Measurements from ENCODE around the gene ING5.
A peak's percentile ranks its signal among the peaks of the same experiment; 100 is the strongest.

Gene ING5

GRCh38 chr2:241760301-241760771, 58.5 kb downstream of the ING5 start:
- Histone ChIP-seq H2BK120ac (ENCODE audit: low read depth, low read length) (no peak overlapping the region), H3K4ac (ENCODE audit: low read depth in 1 of 2, low read length in 2 of 2) (no peak overlapping the region), H3K79me1 (replicated peaks; ENCODE audit: low read length, poor library complexity, severe bottlenecking) (peaks cover 12% of the 10 kb centered on the region), H3K9me3 (ENCODE audit: control insufficient read depth, low read length) (no peaks in the 10 kb centered on the region), H3K27me3 (ENCODE audit: control insufficient read depth in 1 of 2, insufficient read depth in 1 of 2, low read length in 2 of 2) (no peaks in the 10 kb centered on the region), H3K4me2 (ENCODE audit: low read length, poor library complexity, severe bottlenecking) (no peak overlapping the region), H2BK5ac (ENCODE audit: low read depth, low read length, poor library complexity, severe bottlenecking) (no peak overlapping the region), H4K8ac (ENCODE audit: low read length) (peak overlapping the region; percentile 24), H3K14ac (ENCODE audit: low read length in 2 of 2) (no peak overlapping the region), H2BK15ac (ENCODE audit: low read depth, poor library complexity, severe bottlenecking) (no peak overlapping the region), H3K23ac (ENCODE audit: low read length in 2 of 2) (no peak overlapping the region), H3K36me3 (ENCODE audit: control insufficient read depth in 1 of 2, insufficient read depth in 2 of 2, low read depth in 1 of 2, low read length in 2 of 2) (peaks cover 57 to 66% of the 10 kb centered on the region in 2 experiments), H2AK5ac (ENCODE audit: low read length, severe bottlenecking) (no peak overlapping the region), H3K27ac (ENCODE audit: low read length, poor library complexity, severe bottlenecking) (no peak overlapping the region), H4K91ac (ENCODE audit: low read length) (no peak overlapping the region), H2AFZ (ENCODE audit: low read depth, low read length) (no peak overlapping the region), H3K18ac (ENCODE audit: low read depth in 1 of 2, low read length in 2 of 2) (no peak overlapping the region), H3K4me3 (ENCODE audit: insufficient read depth in 1 of 2, low read depth in 1 of 2, low read length in 2 of 2) (peak overlapping the region in 1 of 2 experiments; percentile 26), H2BK12ac (ENCODE audit: low read length in 2 of 2) (no peak overlapping the region), H3K4me1 (ENCODE audit: control insufficient read depth, insufficient read depth, low read depth, low read length) (peaks cover 11% of the 10 kb centered on the region), H3K9ac (ENCODE audit: low read length) (no peak overlapping the region)
- DNase-seq, result no peak
- 97% methylated on average over 17 of the region's 17 CpGs for WGBS

- H3K4me2 ChIP-seq (ENCODE audit: low read length, poor library complexity, severe bottlenecking), result no peak overlapping the region
- no peak overlapping the region for H3K18ac ChIP-seq (ENCODE audit: low read depth in 1 of 2, low read length in 2 of 2)
- no peak overlapping the region for H2AK5ac ChIP-seq (ENCODE audit: low read length, severe bottlenecking)
- H4K8ac ChIP-seq (ENCODE audit: low read length), result no peak overlapping the region
- H3K27me3 ChIP-seq (ENCODE audit: control insufficient read depth in 1 of 2, insufficient read depth in 1 of 2, low read length in 2 of 2), result no peaks in the 10 kb centered on the region
- H3K27ac ChIP-seq (ENCODE audit: low read length, poor library complexity, severe bottlenecking), result no peak overlapping the region
- DNase-seq, result no peak
- H3K23ac ChIP-seq (ENCODE audit: low read length in 2 of 2), result no peak overlapping the region
- peaks cover 12% of the 10 kb centered on the region for H3K79me1 ChIP-seq (replicated peaks; ENCODE audit: low read length, poor library complexity, severe bottlenecking)
- no peak overlapping the region for H2BK120ac ChIP-seq (ENCODE audit: low read depth, low read length)
- peaks cover 11% of the 10 kb centered on the region for H3K4me1 ChIP-seq (ENCODE audit: control insufficient read depth, insufficient read depth, low read depth, low read length)
- H2AFZ ChIP-seq (ENCODE audit: low read depth, low read length), result no peak overlapping the region
- H3K14ac ChIP-seq (ENCODE audit: low read length in 2 of 2), result no peak overlapping the region
- no peak overlapping the region for H2BK12ac ChIP-seq (ENCODE audit: low read length in 2 of 2)
- no peak overlapping the region for H4K91ac ChIP-seq (ENCODE audit: low read length)
- peaks cover 45 to 47% of the 10 kb centered on the region in 2 experiments for H3K36me3 ChIP-seq (ENCODE audit: control insufficient read depth in 1 of 2, insufficient read depth in 2 of 2, low read depth in 1 of 2, low read length in 2 of 2)
- H3K4me3 ChIP-seq (ENCODE audit: insufficient read depth in 1 of 2, low read depth in 1 of 2, low read length in 2 of 2), result no peak overlapping the region
- no peak overlapping the region for H3K4ac ChIP-seq (ENCODE audit: low read depth in 1 of 2, low read length in 2 of 2)
- H3K9me3 ChIP-seq (ENCODE audit: control insufficient read depth, low read length), result no peaks in the 10 kb centered on the region
- no peak overlapping the region for H3K9ac ChIP-seq (ENCODE audit: low read length)
- no peak overlapping the region for H2BK15ac ChIP-seq (ENCODE audit: low read depth, poor library complexity, severe bottlenecking)
- 90% methylated on average over 18 of the region's 18 CpGs for WGBS
- H2BK5ac ChIP-seq (ENCODE audit: low read depth, low read length, poor library complexity, severe bottlenecking), result peak overlapping the region; percentile 31
Measured at GRCh38 chr2:241762321-241762932, 60.6 kb downstream of the ING5 start.

GRCh38 chr2:241762933-241763369, 61.1 kb downstream of the ING5 start:
- Histone ChIP-seq H3K4me2 (ENCODE audit: low read length, poor library complexity, severe bottlenecking) (no peak overlapping the region), H3K27me3 (ENCODE audit: control insufficient read depth in 1 of 2, insufficient read depth in 1 of 2, low read length in 2 of 2) (no peaks in the 10 kb centered on the region), H2BK5ac (ENCODE audit: low read depth, low read length, poor library complexity, severe bottlenecking) (no peak overlapping the region), H2AFZ (ENCODE audit: low read depth, low read length) (no peak overlapping the region), H3K27ac (ENCODE audit: low read length, poor library complexity, severe bottlenecking) (no peak overlapping the region), H3K36me3 (ENCODE audit: control insufficient read depth in 1 of 2, insufficient read depth in 2 of 2, low read depth in 1 of 2, low read length in 2 of 2) (peaks cover 44 to 50% of the 10 kb centered on the region in 2 experiments), H2BK15ac (ENCODE audit: low read depth, poor library complexity, severe bottlenecking) (no peak overlapping the region), H4K91ac (ENCODE audit: low read length) (no peak overlapping the region), H3K18ac (ENCODE audit: low read depth in 1 of 2, low read length in 2 of 2) (no peak overlapping the region), H4K8ac (ENCODE audit: low read length) (no peak overlapping the region), H2BK12ac (ENCODE audit: low read length in 2 of 2) (no peak overlapping the region), H2AK5ac (ENCODE audit: low read length, severe bottlenecking) (no peak overlapping the region), H2BK120ac (ENCODE audit: low read depth, low read length) (no peak overlapping the region), H3K23ac (ENCODE audit: low read length in 2 of 2) (no peak overlapping the region), H3K4me3 (ENCODE audit: insufficient read depth in 1 of 2, low read depth in 1 of 2, low read length in 2 of 2) (no peak overlapping the region), H3K14ac (ENCODE audit: low read length in 2 of 2) (no peak overlapping the region), H3K4me1 (ENCODE audit: control insufficient read depth, insufficient read depth, low read depth, low read length) (peaks cover 11% of the 10 kb centered on the region), H3K79me1 (replicated peaks; ENCODE audit: low read length, poor library complexity, severe bottlenecking) (peaks cover 12% of the 10 kb centered on the region), H3K9ac (ENCODE audit: low read length) (no peak overlapping the region), H3K4ac (ENCODE audit: low read depth in 1 of 2, low read length in 2 of 2) (no peak overlapping the region), H3K9me3 (ENCODE audit: control insufficient read depth, low read length) (no peaks in the 10 kb centered on the region)
- 94% methylated on average over 13 of the region's 13 CpGs for WGBS
- no peak for DNase-seq

GRCh38 chr2:241763551-241764274, 61.9 kb downstream of the ING5 start:
- H3K79me1 ChIP-seq (replicated peaks; ENCODE audit: low read length, poor library complexity, severe bottlenecking), result peaks cover 12% of the 10 kb centered on the region
- no peaks in the 10 kb centered on the region for H3K27me3 ChIP-seq (ENCODE audit: control insufficient read depth in 1 of 2, insufficient read depth in 1 of 2, low read length in 2 of 2)
- H2BK15ac ChIP-seq (ENCODE audit: low read depth, poor library complexity, severe bottlenecking), result no peak overlapping the region
- no peaks in the 10 kb centered on the region for H3K9me3 ChIP-seq (ENCODE audit: control insufficient read depth, low read length)
- no peak overlapping the region for H3K4me2 ChIP-seq (ENCODE audit: low read length, poor library complexity, severe bottlenecking)
- H4K8ac ChIP-seq (ENCODE audit: low read length), result no peak overlapping the region
- no peak overlapping the region for H2AK5ac ChIP-seq (ENCODE audit: low read length, severe bottlenecking)
- peaks cover 15% of the 10 kb centered on the region for H3K4me1 ChIP-seq (ENCODE audit: control insufficient read depth, insufficient read depth, low read depth, low read length)
- no peak overlapping the region for H3K9ac ChIP-seq (ENCODE audit: low read length)
- H3K4me3 ChIP-seq (ENCODE audit: insufficient read depth in 1 of 2, low read depth in 1 of 2, low read length in 2 of 2), result no peak overlapping the region
- no peak overlapping the region for H3K4ac ChIP-seq (ENCODE audit: low read depth in 1 of 2, low read length in 2 of 2)
- no peak for DNase-seq
- H2BK5ac ChIP-seq (ENCODE audit: low read depth, low read length, poor library complexity, severe bottlenecking), result no peak overlapping the region
- peak overlapping the region; percentile 39 for H4K91ac ChIP-seq (ENCODE audit: low read length)
- no peak overlapping the region for H3K18ac ChIP-seq (ENCODE audit: low read depth in 1 of 2, low read length in 2 of 2)
- H3K27ac ChIP-seq (ENCODE audit: low read length, poor library complexity, severe bottlenecking), result no peak overlapping the region
- no peak overlapping the region for H2AFZ ChIP-seq (ENCODE audit: low read depth, low read length)
- no peak overlapping the region for H2BK12ac ChIP-seq (ENCODE audit: low read length in 2 of 2)
- no peak overlapping the region for H3K23ac ChIP-seq (ENCODE audit: low read length in 2 of 2)
- WGBS, result 81% methylated on average over 17 of the region's 20 CpGs
- H3K36me3 ChIP-seq (ENCODE audit: control insufficient read depth in 1 of 2, insufficient read depth in 2 of 2, low read depth in 1 of 2, low read length in 2 of 2), result peaks cover 39 to 55% of the 10 kb centered on the region in 2 experiments
- no peak overlapping the region for H3K14ac ChIP-seq (ENCODE audit: low read length in 2 of 2)
- no peak overlapping the region for H2BK120ac ChIP-seq (ENCODE audit: low read depth, low read length)
